BLaER1 (cell line): Measurements from ENCODE around the gene SAMD9.
A peak's percentile ranks its signal among the peaks of the same experiment; 100 is the strongest.
"Not testable (repeated sequence)": the region's sequence is repeated elsewhere in the genome, so short reads cannot be mapped to it uniquely, and the experiment has no call there.

Experiments
- H3K27ac ChIP-seq: shearing (Covaris generic); formaldehyde crosslinking; 2 replicates; pipeline ENCODE4 v1.8.1; 2022
- H3K27me3 ChIP-seq: shearing (Covaris generic); formaldehyde crosslinking; 2 replicates; pipeline ENCODE4 v1.8.1; 2022
- H3K36me3 ChIP-seq: shearing (Covaris generic); formaldehyde crosslinking; 2 replicates; pipeline ENCODE4 v1.8.1; 2022
- H3K4me1 ChIP-seq: shearing (Covaris generic); formaldehyde crosslinking; 2 replicates; pipeline ENCODE4 v1.8.1; 2022
- H3K4me2 ChIP-seq: shearing (Covaris generic); formaldehyde crosslinking; 2 replicates; pipeline ENCODE4 v1.8.1; 2022
- H3K4me3 ChIP-seq: shearing (Covaris generic); formaldehyde crosslinking; 2 replicates; pipeline ENCODE4 v1.8.1; 2022
- H3K9ac ChIP-seq: shearing (Covaris generic); formaldehyde crosslinking; 2 replicates; pipeline ENCODE4 v1.8.1; 2022
- H3K9me3 ChIP-seq: shearing (Covaris generic); formaldehyde crosslinking; 2 replicates; pipeline ENCODE4 v1.8.1; 2022
- H4K20me1 ChIP-seq: shearing (Covaris generic); formaldehyde crosslinking; 2 replicates; pipeline ENCODE4 v1.8.1; 2022
- Cebpa-rat ChIP-seq: shearing (Covaris generic); IDR thresholded peaks from 2 replicates; pipeline ENCODE4 v1.8.1; 2022

The SAMD9 gene

DNA sequence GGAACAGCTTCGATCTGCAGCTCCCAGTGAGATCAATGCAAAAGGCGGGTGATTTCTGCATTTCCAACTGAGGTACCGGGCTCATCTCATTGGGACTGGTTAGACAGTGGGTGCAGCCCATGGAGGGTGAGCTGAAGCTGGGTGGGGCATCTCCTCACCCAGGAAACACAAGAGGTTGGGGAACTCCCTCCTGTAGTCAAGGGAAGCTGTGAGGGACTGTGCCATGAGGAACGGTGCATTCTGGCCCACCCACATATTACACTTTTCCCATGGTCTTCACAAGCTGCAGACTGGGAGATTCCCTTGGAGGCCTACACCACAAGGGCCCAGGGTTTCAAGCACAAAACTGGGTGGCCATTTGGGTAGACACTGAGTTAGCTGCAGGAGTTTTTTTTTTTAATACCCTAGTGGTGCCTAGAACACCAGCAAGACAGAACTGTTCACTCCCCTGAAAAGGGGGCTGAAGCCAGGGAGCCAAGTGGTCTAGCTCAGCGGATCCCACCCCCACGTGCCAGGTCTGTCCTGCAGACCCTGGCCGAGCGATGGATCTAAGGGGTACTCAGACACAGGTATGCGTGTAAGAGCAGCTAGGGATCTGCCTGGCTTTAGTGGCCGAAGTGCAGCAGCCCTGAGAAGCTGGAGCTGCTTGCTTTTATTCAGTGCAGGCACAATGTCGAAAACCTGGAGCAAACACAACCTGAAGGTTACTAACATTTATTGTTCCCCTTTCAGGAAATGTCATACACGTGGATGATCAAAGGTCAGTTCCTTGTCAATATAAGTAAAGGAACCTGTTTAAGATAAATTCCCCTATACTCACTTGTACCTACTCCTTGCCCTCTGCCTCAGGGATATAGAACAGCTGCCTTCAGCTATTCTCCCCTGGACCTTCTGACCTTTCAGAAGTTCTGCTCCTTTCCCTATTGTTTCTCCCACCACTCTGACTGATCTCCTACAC is 3.1 kb upstream of the SAMD9 start:
- Histone ChIP-seq H3K27ac (no peak overlapping the region), H3K9me3 (peaks cover 20% of the 10 kb centered on the region), H3K4me1 (peaks cover 22% of the 10 kb centered on the region), H3K4me2 (no peak overlapping the region), H4K20me1 (no peaks in the 10 kb centered on the region), H3K27me3 (no peaks in the 10 kb centered on the region), H3K4me3 (no peak overlapping the region), H3K9ac (no peak overlapping the region), H3K36me3 (no peaks in the 10 kb centered on the region)
- TF ChIP-seq Cebpa-rat, result no peak

GRCh38 chr7:93119191-93119905 is 1.6 kb upstream of the SAMD9 start:
- H3K4me3 ChIP-seq, result no peak overlapping the region
- no peak overlapping the region for H3K27ac ChIP-seq
- peaks cover 30% of the 10 kb centered on the region for H3K4me1 ChIP-seq
- H3K9ac ChIP-seq, result no peak overlapping the region
- H3K9me3 ChIP-seq, result peaks cover 19% of the 10 kb centered on the region
- no peaks in the 10 kb centered on the region for H3K27me3 ChIP-seq
- no peak for TF ChIP-seq Cebpa-rat
- H4K20me1 ChIP-seq, result no peaks in the 10 kb centered on the region
- no peak overlapping the region for H3K4me2 ChIP-seq
- no peaks in the 10 kb centered on the region for H3K36me3 ChIP-seq

DNA sequence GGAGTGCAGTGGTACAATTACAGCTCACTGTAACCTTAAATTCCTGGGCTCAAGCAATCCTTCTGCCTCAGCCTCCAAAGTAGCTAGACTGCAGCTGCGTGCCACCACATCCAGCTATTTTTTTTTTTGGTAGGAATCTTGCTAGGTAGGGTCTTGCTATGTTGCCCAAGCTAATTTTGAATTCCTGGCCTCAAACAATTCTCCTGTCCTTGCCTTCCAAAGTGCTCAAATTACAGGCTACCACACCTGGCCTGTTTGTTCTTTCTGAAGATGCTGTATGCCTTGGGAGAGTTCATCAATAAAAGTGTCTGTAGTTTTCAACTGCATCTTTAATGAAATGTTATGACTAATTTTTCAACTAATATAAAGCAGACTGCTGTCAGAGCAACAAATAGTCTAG is 452 bp downstream of the SAMD9 start:
- Histone ChIP-seq H3K4me2 (peak overlapping the region; percentile 90), H3K9ac (peak overlapping the region; percentile 72), H3K4me1 (peaks cover 30% of the 10 kb centered on the region), H4K20me1 (no peaks in the 10 kb centered on the region), H3K4me3 (peak overlapping the region; percentile 66), H3K27ac (peak overlapping the region; percentile 54), H3K36me3 (no peaks in the 10 kb centered on the region), H3K9me3 (peaks cover 19% of the 10 kb centered on the region), H3K27me3 (no peaks in the 10 kb centered on the region)
- TF ChIP-seq Cebpa-rat, result no peak

DNA sequence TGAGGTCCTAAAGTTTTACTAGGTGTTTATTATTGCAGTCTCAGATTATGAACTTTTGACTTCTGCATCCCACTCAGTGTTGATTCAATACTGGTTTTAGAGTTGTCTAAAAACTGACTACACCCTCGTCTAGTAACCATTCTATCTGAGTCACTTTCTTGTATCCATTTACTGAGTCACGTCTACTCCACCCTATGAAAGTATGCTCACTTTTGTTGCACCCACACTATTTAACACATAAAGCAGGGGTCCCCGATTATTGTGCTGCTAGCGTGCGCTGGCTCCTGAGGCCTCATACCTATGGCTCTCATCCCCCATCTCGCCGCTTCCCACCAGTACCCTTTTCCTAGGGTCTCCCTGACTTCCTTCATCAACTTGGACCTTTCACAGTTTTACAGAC is 2.0 kb downstream of the SAMD9 start:
- H4K20me1 ChIP-seq, result no peaks in the 10 kb centered on the region
- no peak overlapping the region for H3K4me3 ChIP-seq
- no peak overlapping the region for H3K27ac ChIP-seq
- peaks cover 11% of the 10 kb centered on the region for H3K9me3 ChIP-seq
- H3K9ac ChIP-seq, result no peak overlapping the region
- no peaks in the 10 kb centered on the region for H3K27me3 ChIP-seq
- H3K4me2 ChIP-seq, result peak overlapping the region; percentile 90
- no peaks in the 10 kb centered on the region; the same call in 1 of the 2 replicates for H3K36me3 ChIP-seq
- TF ChIP-seq Cebpa-rat, result no peak
- H3K4me1 ChIP-seq, result peaks cover 30% of the 10 kb centered on the region

GRCh38 chr7:93108003-93108402 is 9.8 kb downstream of the SAMD9 start:
- H3K9ac ChIP-seq, result no peak overlapping the region
- H3K27ac ChIP-seq, result no peak overlapping the region
- no peak for TF ChIP-seq Cebpa-rat
- H3K4me2 ChIP-seq, result no peak overlapping the region
- peaks cover 65% of the 10 kb centered on the region for H3K36me3 ChIP-seq
- H4K20me1 ChIP-seq, result no peaks in the 10 kb centered on the region
- peaks cover 70% of the 10 kb centered on the region for H3K9me3 ChIP-seq
- no peaks in the 10 kb centered on the region for H3K4me1 ChIP-seq
- no peak overlapping the region for H3K4me3 ChIP-seq
- no peaks in the 10 kb centered on the region for H3K27me3 ChIP-seq

GRCh38 chr7:93097388-93097787 is 20.4 kb downstream of the SAMD9 start:
- H3K27ac ChIP-seq, result no peak overlapping the region
- H4K20me1 ChIP-seq, result no peaks in the 10 kb centered on the region
- no peak overlapping the region for H3K4me2 ChIP-seq
- H3K4me1 ChIP-seq, result no peaks in the 10 kb centered on the region
- TF ChIP-seq Cebpa-rat, result no peak
- peaks cover 11% of the 10 kb centered on the region for H3K36me3 ChIP-seq
- peaks cover 20% of the 10 kb centered on the region for H3K9me3 ChIP-seq
- H3K27me3 ChIP-seq, result no peaks in the 10 kb centered on the region
- no peak overlapping the region for H3K4me3 ChIP-seq
- no peak overlapping the region for H3K9ac ChIP-seq

- Histone ChIP-seq H3K27me3 (no peaks in the 10 kb centered on the region), H3K4me2 (no peak overlapping the region), H3K9me3 (peaks cover 19% of the 10 kb centered on the region), H3K4me1 (no peaks in the 10 kb centered on the region), H3K36me3 (no peaks in the 10 kb centered on the region), H4K20me1 (no peaks in the 10 kb centered on the region), H3K4me3 (no peak overlapping the region), H3K9ac (no peak overlapping the region), H3K27ac (no peak overlapping the region)
- TF ChIP-seq Cebpa-rat, result no peak
These were observed 24.9 kb downstream of the SAMD9 start for GRCh38 chr7:93092757-93093370.

DNA sequence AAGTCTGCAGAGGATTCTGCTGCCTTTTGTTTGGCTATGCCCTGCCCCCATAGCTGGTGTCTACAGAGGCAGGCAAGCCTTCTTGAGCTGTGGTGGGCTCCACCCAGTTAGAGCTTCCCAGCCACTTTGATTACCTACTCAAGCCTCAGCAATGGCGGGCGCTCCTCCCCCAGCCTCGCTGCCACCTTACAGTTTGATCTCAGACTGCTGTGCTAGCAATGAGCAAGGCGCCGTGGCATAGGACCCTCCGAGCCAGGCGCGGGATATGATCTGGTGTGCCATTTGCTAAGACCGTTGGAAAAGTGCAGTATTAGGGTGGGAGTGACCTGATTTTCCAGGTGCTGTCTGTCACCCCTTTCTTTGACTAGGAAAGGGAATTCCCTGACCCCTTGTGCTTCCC is 44.4 kb downstream of the SAMD9 start:
- H3K4me1 ChIP-seq, H3K27ac ChIP-seq, H3K27me3 ChIP-seq, H3K9ac ChIP-seq, H4K20me1 ChIP-seq, H3K4me3 ChIP-seq, H3K36me3 ChIP-seq, H3K9me3 ChIP-seq, H3K4me2 ChIP-seq: not testable (repeated sequence)

GRCh38 chr7:93062599-93062998 is 55.2 kb downstream of the SAMD9 start:
- Histone ChIP-seq H3K4me2 (no peak overlapping the region), H3K27me3 (no peaks in the 10 kb centered on the region), H4K20me1 (no peaks in the 10 kb centered on the region), H3K27ac (no peak overlapping the region), H3K9me3 (no peaks in the 10 kb centered on the region), H3K9ac (no peak overlapping the region), H3K4me1 (no peaks in the 10 kb centered on the region), H3K36me3 (no peaks in the 10 kb centered on the region), H3K4me3 (no peak overlapping the region)
- TF ChIP-seq Cebpa-rat, result no peak

GRCh38 chr7:93060865-93061264 is 56.9 kb downstream of the SAMD9 start:
- Histone ChIP-seq H3K27me3 (no peaks in the 10 kb centered on the region), H3K27ac (no peak overlapping the region), H3K4me1 (no peaks in the 10 kb centered on the region), H3K36me3 (no peaks in the 10 kb centered on the region), H4K20me1 (no peaks in the 10 kb centered on the region), H3K9me3 (no peaks in the 10 kb centered on the region), H3K9ac (no peak overlapping the region), H3K4me2 (no peak overlapping the region), H3K4me3 (no peak overlapping the region)
- TF ChIP-seq Cebpa-rat, result no peak
